ENCODE results near the gene MAP3K2.

Gene MAP3K2

DNA sequence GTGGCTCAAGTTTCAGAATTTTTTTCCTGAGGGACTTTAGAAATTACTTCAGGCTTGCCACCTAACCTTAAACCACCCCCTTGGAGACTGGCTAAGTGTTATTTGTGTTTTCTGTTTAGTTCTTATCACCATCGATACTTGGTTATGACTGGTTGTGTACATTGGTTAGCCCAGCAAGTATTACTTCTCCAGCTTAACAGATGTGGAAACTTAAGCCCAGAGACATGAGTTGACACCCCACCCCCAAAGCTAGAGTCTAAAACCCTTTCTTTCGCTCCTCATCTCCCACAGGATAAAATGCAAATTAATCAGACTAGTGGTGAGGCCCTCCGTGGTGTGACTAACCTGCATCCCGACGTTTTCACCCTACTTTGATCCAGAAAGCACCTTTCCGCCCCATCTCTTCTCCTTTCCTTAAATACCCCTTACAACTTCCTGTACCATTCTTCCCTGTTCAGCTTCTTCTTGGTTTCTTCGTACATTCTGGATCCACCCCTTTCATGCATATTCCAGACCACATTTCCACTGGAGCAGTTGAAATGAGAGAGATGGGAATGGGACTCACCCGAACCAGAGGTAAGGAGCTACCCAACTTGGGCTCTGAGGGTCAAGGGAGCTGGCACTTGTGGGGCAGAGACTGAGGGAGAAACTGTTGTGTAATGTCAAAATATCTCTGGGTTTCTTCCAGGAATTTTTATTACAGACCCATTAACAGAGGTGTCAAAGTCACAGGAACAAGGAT is 819 bp upstream of the MAP3K2 start:
- peaks cover 41% of the 10 kb centered on the region for H3K4me1 ChIP-seq (ENCODE audit: control insufficient read depth, insufficient read depth, low read length)
- peak overlapping the region; percentile 88 for H3K4me3 ChIP-seq (ENCODE audit: low read length)
- H3K27me3 ChIP-seq (ENCODE audit: control insufficient read depth, insufficient read depth, low read length), result no peaks in the 10 kb centered on the region

DNA sequence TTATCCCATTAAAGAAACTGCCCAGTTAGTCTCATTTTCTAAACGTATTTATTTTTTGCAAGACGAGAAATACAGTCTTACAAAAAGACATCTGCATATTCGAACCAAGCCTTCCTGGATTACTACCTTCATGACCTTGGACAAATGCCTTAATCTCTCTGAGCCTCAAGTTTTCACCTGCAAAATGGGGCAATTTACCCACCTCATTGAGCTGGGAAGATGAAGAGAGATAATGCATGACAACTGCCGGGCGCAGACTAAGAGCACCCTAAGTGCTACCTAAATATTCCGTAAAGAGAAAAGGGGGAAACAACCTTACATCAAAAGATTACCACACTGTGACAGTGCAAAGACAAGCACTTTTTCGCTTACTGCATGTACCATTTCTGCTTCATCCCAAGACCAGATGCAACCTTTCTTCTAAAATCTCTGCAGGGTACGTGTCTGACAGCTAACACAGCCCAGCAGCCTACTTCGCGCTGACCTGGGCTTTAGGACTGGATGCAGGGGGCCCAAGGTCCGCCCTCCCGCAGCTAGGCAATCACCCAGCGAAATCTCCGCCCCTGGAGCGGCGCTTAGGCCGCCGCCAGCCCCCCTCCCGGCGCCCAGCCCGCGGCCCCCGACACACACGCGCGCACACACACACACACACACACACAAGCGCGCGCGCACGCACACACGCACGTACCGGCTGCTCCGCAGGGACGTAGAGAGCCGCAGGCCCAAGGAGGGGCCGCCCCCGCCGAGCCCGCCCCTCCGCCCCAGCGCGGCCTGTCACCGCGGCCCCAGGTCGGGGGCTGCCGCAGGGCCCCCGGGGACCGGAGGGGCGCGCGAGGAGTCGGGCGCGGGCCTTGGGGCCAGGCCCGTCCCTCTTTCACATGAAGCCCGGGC is 766 bp downstream of the MAP3K2 start:
- Histone ChIP-seq H3K4me2 (ENCODE audit: low read length) (peak overlapping the region; percentile 88), H3K36me3 (ENCODE audit: insufficient read depth, low read length) (no peaks in the 10 kb centered on the region), H3K4me3 (ENCODE audit: low read length) (peak overlapping the region; percentile 88), H3K9me3 (replicated peaks; ENCODE audit: low read length) (no peaks in the 10 kb centered on the region), H3K4me1 (ENCODE audit: control insufficient read depth, insufficient read depth, low read length) (peaks cover 32% of the 10 kb centered on the region), H3K9ac (ENCODE audit: low read depth, low read length) (peak overlapping the region; percentile 99), H3K27me3 (ENCODE audit: control insufficient read depth, insufficient read depth, low read length) (no peaks in the 10 kb centered on the region)

More for the DNA sequence above, 819 bp upstream of the MAP3K2 start:
- no peaks in the 10 kb centered on the region for H3K9me3 ChIP-seq (replicated peaks; ENCODE audit: low read length)
- H3K36me3 ChIP-seq (ENCODE audit: insufficient read depth, low read length), result no peaks in the 10 kb centered on the region
- peak overlapping the region; percentile 99 for H3K9ac ChIP-seq (ENCODE audit: low read depth, low read length)
- H3K4me2 ChIP-seq (ENCODE audit: low read length), result peak overlapping the region; percentile 89

DNA sequence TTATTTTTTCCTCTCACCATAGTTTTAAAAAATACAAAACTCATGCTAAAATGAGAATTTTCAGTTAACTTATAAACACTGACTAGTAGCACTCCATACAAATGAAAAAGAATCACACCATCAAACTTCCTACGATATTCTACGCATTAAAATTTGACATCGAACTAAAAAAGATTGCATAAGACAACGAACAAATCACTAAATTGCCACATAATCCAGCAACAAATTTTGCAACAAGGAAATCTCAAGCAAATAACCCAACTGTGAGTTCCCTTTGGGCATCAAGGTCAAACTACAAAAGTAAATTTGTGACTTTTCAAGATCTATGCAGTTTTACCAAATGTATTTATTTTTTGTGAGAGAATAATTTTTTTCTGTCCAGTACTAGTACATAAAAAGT is 1.5 kb downstream of the MAP3K2 start:
- Histone ChIP-seq H3K4me3 (ENCODE audit: low read length) (peak overlapping the region; percentile 88), H3K9ac (ENCODE audit: low read depth, low read length) (peak overlapping the region; percentile 99), H3K9me3 (replicated peaks; ENCODE audit: low read length) (no peaks in the 10 kb centered on the region), H3K4me2 (ENCODE audit: low read length) (peak overlapping the region; percentile 88), H3K36me3 (ENCODE audit: insufficient read depth, low read length) (no peaks in the 10 kb centered on the region), H3K27me3 (ENCODE audit: control insufficient read depth, insufficient read depth, low read length) (no peaks in the 10 kb centered on the region), H3K4me1 (ENCODE audit: control insufficient read depth, insufficient read depth, low read length) (peaks cover 38% of the 10 kb centered on the region)

DNA sequence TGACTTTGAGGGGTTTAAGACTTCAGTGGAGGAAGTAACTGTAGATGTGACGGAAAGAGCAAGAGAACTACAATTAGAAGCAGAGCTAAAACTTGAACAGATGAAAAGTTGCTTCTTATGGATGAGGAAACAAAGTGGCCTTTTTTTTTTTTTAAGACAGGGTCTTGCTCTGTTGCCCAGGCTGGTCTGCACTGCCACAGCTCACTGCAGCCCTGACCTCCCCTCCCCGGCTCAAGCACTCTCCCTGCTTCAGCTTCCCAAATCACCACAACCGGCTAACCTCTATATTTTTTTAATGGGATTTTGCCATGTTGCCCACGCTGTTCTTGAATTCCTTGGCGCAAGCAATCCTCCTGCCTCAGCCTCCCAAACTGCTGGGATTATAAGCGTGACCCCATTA is 3.2 kb downstream of the MAP3K2 start:
- Histone ChIP-seq H3K9ac (ENCODE audit: low read depth, low read length) (no peak overlapping the region), H3K9me3 (replicated peaks; ENCODE audit: low read length) (no peaks in the 10 kb centered on the region), H3K4me2 (ENCODE audit: low read length) (peak overlapping the region; percentile 88), H3K4me3 (ENCODE audit: low read length) (no peak overlapping the region), H3K36me3 (ENCODE audit: insufficient read depth, low read length) (no peaks in the 10 kb centered on the region), H3K4me1 (ENCODE audit: control insufficient read depth, insufficient read depth, low read length) (peaks cover 38% of the 10 kb centered on the region), H3K27me3 (ENCODE audit: control insufficient read depth, insufficient read depth, low read length) (no peaks in the 10 kb centered on the region)

DNA sequence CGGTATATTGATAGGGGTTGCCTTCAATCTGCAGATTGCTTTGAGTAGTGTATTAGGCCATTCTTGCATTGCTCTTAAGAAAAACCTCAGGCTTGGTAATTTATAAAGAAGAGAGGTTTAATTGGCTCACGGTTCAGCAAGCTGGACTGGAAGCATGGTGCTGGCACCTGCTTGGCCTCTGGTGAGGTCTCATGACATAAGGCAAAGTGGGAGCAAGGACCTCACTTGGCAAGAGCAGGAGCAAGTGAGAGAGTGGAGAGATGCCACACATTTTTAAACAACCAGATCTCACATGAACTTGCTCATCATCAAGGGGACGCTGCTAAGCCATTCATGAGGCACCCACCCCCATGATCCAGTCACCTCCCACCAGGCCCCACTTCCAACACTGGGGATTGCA is 4.9 kb downstream of the MAP3K2 start:
- Histone ChIP-seq H3K4me1 (ENCODE audit: control insufficient read depth, insufficient read depth, low read length) (peaks cover 32% of the 10 kb centered on the region), H3K4me2 (ENCODE audit: low read length) (no peak overlapping the region), H3K9ac (ENCODE audit: low read depth, low read length) (no peak overlapping the region)

DNA sequence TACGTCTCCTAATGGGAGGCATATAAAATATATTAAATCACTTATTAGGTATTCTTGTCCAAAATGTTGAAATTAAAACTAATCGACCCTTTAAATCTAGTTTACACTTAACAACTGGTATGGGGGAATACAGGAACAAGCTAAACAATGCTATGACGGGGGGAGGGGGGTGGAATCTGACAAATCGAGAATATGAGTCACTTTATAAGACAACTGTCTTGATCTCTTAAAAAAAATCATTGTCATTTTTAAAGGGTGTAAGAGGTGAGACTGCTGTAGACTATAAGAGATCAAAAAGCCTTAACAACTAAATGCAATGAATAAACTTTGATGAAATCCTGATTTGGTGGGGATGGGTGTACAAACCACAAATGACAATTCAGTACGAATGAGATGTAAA is 6.0 kb downstream of the MAP3K2 start:
- Histone ChIP-seq H3K4me3 (ENCODE audit: low read length) (no peak overlapping the region), H3K9ac (ENCODE audit: low read depth, low read length) (no peak overlapping the region), H3K36me3 (ENCODE audit: insufficient read depth, low read length) (no peaks in the 10 kb centered on the region)

More for the DNA sequence above, 4.9 kb downstream of the MAP3K2 start:
- Histone ChIP-seq H3K36me3 (ENCODE audit: insufficient read depth, low read length) (no peaks in the 10 kb centered on the region), H3K4me3 (ENCODE audit: low read length) (no peak overlapping the region), H3K27me3 (ENCODE audit: control insufficient read depth, insufficient read depth, low read length) (no peaks in the 10 kb centered on the region), H3K9me3 (replicated peaks; ENCODE audit: low read length) (no peaks in the 10 kb centered on the region)

DNA sequence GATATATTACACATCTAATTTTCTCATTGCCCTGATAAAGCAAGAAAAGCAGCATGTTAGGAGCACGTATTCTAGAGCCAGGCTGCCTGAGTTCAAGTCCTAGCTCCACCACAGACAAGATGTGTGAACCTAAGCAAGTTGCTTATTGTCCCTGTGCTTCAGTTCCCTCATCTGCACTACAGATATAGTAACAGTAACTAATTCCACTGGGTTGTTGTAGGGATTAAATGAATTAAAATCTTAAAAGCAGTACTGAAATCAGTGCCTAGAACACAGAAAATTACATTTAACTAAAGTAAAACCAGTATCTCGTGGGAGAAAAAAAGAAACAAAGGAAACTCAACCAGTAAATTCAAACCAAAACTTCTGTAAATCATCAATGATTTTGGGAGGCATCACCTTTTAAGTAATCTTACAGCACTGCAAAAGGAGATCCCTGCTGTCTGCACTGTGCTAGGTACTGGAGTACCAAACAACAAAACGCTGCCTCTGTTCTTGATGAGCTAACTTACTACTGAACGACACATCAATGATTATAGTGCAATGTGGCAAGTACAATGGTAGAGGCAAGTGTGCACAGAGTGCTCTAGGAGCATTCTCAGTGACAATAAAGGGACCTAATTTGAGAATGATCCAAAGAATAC is 7.9 kb downstream of the MAP3K2 start:
- H3K27me3 ChIP-seq (ENCODE audit: control insufficient read depth, insufficient read depth, low read length), result no peaks in the 10 kb centered on the region

More for the DNA sequence above, 6.0 kb downstream of the MAP3K2 start:
- Histone ChIP-seq H3K4me2 (ENCODE audit: low read length) (no peak overlapping the region), H3K9me3 (replicated peaks; ENCODE audit: low read length) (no peaks in the 10 kb centered on the region), H3K4me1 (ENCODE audit: control insufficient read depth, insufficient read depth, low read length) (peaks cover 36% of the 10 kb centered on the region), H3K27me3 (ENCODE audit: control insufficient read depth, insufficient read depth, low read length) (no peaks in the 10 kb centered on the region)

DNA sequence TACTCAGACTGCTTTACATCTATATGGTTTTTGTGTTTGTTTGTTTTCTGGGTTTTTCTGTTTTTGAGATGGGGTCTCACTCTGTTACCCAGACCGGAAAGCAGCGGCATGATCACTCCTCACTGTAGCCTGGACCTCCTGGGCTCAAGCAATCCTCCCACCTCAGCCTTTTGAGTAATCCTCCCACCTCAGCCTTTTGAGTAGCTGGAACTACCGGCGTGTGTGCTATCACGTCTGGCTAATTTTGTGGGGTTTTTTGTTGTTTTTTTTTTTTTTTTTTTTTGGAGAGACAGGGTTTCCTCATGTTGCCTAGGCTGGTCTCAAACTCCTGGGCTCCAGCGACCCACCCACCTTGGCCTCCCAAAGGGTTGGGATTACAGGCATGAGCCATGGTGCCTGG is 9.1 kb downstream of the MAP3K2 start:
- Histone ChIP-seq H3K36me3 (ENCODE audit: insufficient read depth, low read length) (no peaks in the 10 kb centered on the region), H3K4me3 (ENCODE audit: low read length) (no peak overlapping the region), H3K9ac (ENCODE audit: low read depth, low read length) (no peak overlapping the region), H3K9me3 (replicated peaks; ENCODE audit: low read length) (no peaks in the 10 kb centered on the region), H3K4me2 (ENCODE audit: low read length) (no peak overlapping the region), H3K4me1 (ENCODE audit: control insufficient read depth, insufficient read depth, low read length) (peaks cover 17% of the 10 kb centered on the region), H3K27me3 (ENCODE audit: control insufficient read depth, insufficient read depth, low read length) (no peaks in the 10 kb centered on the region)

More for the DNA sequence above, 7.9 kb downstream of the MAP3K2 start:
- peaks cover 25% of the 10 kb centered on the region for H3K4me1 ChIP-seq (ENCODE audit: control insufficient read depth, insufficient read depth, low read length)
- no peak overlapping the region for H3K4me3 ChIP-seq (ENCODE audit: low read length)
- H3K9ac ChIP-seq (ENCODE audit: low read depth, low read length), result no peak overlapping the region
- no peaks in the 10 kb centered on the region for H3K9me3 ChIP-seq (replicated peaks; ENCODE audit: low read length)
- no peaks in the 10 kb centered on the region for H3K36me3 ChIP-seq (ENCODE audit: insufficient read depth, low read length)
- no peak overlapping the region for H3K4me2 ChIP-seq (ENCODE audit: low read length)

DNA sequence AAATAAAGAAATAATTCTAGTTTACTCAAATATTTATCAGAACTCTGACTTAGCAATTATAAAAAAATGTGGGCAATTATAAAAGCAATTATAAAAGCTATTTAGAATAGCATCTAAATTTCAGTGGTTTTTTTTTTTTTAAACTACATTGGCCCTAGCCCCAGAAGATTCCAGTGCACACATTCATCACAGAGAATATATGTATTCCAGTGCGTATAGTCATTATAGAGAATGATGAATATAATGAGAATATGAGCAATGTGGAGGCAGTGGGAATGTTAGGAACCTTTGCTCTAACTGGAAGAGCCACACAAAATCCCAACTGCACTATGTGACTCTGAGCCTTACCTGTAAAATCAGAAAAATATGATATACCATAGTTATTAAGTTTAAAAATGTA is 10.5 kb downstream of the MAP3K2 start:
- no peaks in the 10 kb centered on the region for H3K27me3 ChIP-seq (ENCODE audit: control insufficient read depth, insufficient read depth, low read length)
- H3K4me1 ChIP-seq (ENCODE audit: control insufficient read depth, insufficient read depth, low read length), result peaks cover 16% of the 10 kb centered on the region
- no peaks in the 10 kb centered on the region for H3K9me3 ChIP-seq (replicated peaks; ENCODE audit: low read length)
- H3K4me3 ChIP-seq (ENCODE audit: low read length), result no peak overlapping the region
- no peak overlapping the region for H3K4me2 ChIP-seq (ENCODE audit: low read length)
- no peaks in the 10 kb centered on the region for H3K36me3 ChIP-seq (ENCODE audit: insufficient read depth, low read length)
- no peak overlapping the region for H3K9ac ChIP-seq (ENCODE audit: low read depth, low read length)

DNA sequence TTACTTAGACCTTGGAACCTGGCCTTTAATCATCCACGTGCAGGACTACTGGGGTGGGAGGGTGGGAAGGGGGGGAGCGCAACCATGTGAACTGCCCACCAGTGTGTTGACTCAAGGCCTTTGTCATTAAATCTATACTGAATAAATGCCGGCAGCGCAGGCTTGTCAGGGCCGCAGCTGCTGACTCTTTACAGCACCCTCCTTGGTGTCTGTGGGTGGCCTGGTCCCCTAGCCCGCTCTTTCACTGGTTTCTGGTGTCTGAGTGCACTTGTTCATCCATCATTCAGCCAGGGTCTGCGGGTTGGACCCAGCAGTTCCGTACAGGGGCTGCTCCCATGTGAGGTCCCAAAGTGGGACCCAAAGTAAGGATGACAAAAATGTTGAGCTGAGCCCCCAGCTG is 11.5 kb downstream of the MAP3K2 start:
- H3K4me3 ChIP-seq (ENCODE audit: low read length), result no peak overlapping the region
- no peak overlapping the region for H3K9ac ChIP-seq (ENCODE audit: low read depth, low read length)
- peaks cover 14% of the 10 kb centered on the region for H3K4me1 ChIP-seq (ENCODE audit: control insufficient read depth, insufficient read depth, low read length)
- no peaks in the 10 kb centered on the region for H3K27me3 ChIP-seq (ENCODE audit: control insufficient read depth, insufficient read depth, low read length)
- H3K9me3 ChIP-seq (replicated peaks; ENCODE audit: low read length), result no peaks in the 10 kb centered on the region
- H3K4me2 ChIP-seq (ENCODE audit: low read length), result no peak overlapping the region
- no peaks in the 10 kb centered on the region for H3K36me3 ChIP-seq (ENCODE audit: insufficient read depth, low read length)

DNA sequence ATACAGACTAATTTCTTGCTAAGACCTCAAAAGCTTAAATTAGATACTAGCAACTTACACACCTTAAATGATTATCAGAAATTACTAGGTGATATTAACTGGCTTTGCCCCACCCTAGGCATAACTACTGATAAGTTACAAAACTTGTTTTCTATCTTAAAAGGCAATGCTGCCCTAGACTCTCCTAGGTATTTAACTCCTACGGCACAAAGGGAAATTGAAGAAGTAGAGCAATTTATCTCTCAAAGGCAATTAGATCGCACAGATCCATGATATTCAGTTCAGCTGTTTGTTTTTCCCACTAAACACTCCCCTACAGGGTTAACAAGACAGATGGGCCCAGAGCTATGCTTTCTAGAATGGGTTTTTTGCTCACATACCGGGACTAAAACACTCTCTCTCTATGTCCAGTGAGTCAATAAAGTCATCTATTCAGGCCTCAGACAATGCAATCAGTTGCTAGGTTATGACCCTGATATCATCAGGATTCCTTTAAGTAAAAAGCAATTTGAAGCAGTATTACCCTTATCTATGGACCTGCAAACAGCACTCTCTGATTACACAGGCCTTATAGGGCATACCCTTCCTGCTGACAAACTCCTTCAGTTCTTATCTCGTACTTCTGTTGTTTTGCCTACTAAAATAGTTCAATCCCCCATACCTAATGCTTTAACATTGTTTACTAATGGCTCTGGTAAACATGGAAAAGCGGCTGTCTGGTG is 14.3 kb downstream of the MAP3K2 start:
- no peak overlapping the region for H3K4me2 ChIP-seq (ENCODE audit: low read length)
- H3K9ac ChIP-seq (ENCODE audit: low read depth, low read length), result no peak overlapping the region
- no peaks in the 10 kb centered on the region for H3K27me3 ChIP-seq (ENCODE audit: control insufficient read depth, insufficient read depth, low read length)
- no peaks in the 10 kb centered on the region for H3K36me3 ChIP-seq (ENCODE audit: insufficient read depth, low read length)
- H3K9me3 ChIP-seq (replicated peaks; ENCODE audit: low read length), result no peaks in the 10 kb centered on the region
- H3K4me1 ChIP-seq (ENCODE audit: control insufficient read depth, insufficient read depth, low read length), result peaks cover 22% of the 10 kb centered on the region
- no peak overlapping the region for H3K4me3 ChIP-seq (ENCODE audit: low read length)

All from skeletal muscle satellite cell (primary cell).